Glomerular endothelial cell (primary cell): ENCODE measurements around the gene DAPL1. TPM values are rescaled to one million over a fixed set of nuclear protein-coding genes. Genes with fewer than 3 reads are reported as not detected.

ENCODE experiments used
- total RNA-seq: library from RNA; depleted of rRNA; stranded (reverse); fragments of >200 nt; gene quantifications from 2 replicates; pipeline ENCODE4 v1.2.3, GENCODE V29; 2015

Gene DAPL1
- total RNA-seq, 1 donor from 2014 or later, result not detected

Other genes starting within 250 kb of the DAPL1 start
- gene TANC1, start 173.3 kb downstream of the DAPL1 start, total RNA-seq, result 80.0 and 103 TPM in 2 replicates